GM23338 (cell line): ENCODE measurements around the gene CHCHD3.

ENCODE experiments used
- CREB1 ChIP-seq: fragments of 250-450 bp; sonication (Bioruptor Pico); IDR thresholded peaks from 2 replicates; pipeline ENCODE4 v1.5.0; 2020; ENCODE audit warnings: low read depth, mild to moderate bottlenecking, moderate library complexity
- EZH2 ChIP-seq: fragments of 200-600 bp; sonication (generic); IDR thresholded peaks from one replicate; pipeline ENCODE4 v1.8.0; 2017; ENCODE audit warnings: antibody characterized with exemption, mild to moderate bottlenecking, low read depth; ENCODE audit not compliant: unreplicated experiment
- TF ChIP-seq, protein P1 (sequence below), 2 experiments: fragments of 200-600 bp in 1 of 2; sonication (generic) in 1 of 2; conservative IDR thresholded peaks; 2 replicates each; pipeline versions ENCODE4 v1.5.1 to v1.6.1; 2016 to 2017; ENCODE audit warnings: antibody characterized with exemption in 2 of 2, low read depth in 2 of 2, mild to moderate bottlenecking in 2 of 2, moderate library complexity in 1 of 2
- TF ChIP-seq, protein P2 (sequence below): IDR thresholded peaks from one replicate; pipeline ENCODE4 v1.6.1; 2018; ENCODE audit warnings: antibody characterized with exemption; ENCODE audit not compliant: unreplicated experiment

DNA sequence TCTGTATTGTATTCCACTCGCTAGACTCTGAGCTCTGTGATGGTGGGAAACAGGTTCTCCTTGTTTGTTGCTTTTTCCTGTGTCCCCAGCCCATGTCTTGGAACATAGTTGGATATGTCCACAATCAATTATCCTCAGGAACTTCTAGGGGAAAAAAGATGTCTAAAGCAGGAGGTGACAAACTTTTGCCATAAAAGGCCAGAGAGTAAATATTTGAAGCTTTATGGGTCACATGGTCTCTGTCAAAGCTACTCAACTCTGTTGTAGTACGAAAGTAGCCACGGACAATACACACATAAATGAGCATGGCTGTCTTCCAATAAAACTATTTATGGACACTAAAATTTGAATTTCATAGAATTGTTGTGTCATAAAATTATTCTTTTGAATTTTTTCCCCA is 220.5 kb downstream of the CHCHD3 start:
- no peak for TF ChIP-seq EZH2
- TF ChIP-seq, protein P1, sequence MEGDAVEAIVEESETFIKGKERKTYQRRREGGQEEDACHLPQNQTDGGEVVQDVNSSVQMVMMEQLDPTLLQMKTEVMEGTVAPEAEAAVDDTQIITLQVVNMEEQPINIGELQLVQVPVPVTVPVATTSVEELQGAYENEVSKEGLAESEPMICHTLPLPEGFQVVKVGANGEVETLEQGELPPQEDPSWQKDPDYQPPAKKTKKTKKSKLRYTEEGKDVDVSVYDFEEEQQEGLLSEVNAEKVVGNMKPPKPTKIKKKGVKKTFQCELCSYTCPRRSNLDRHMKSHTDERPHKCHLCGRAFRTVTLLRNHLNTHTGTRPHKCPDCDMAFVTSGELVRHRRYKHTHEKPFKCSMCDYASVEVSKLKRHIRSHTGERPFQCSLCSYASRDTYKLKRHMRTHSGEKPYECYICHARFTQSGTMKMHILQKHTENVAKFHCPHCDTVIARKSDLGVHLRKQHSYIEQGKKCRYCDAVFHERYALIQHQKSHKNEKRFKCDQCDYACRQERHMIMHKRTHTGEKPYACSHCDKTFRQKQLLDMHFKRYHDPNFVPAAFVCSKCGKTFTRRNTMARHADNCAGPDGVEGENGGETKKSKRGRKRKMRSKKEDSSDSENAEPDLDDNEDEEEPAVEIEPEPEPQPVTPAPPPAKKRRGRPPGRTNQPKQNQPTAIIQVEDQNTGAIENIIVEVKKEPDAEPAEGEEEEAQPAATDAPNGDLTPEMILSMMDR (conservative IDR thresholded peaks at IDR 0.05; ENCODE audit: low read depth in 2 of 2), result no peak
- TF ChIP-seq, protein P2, sequence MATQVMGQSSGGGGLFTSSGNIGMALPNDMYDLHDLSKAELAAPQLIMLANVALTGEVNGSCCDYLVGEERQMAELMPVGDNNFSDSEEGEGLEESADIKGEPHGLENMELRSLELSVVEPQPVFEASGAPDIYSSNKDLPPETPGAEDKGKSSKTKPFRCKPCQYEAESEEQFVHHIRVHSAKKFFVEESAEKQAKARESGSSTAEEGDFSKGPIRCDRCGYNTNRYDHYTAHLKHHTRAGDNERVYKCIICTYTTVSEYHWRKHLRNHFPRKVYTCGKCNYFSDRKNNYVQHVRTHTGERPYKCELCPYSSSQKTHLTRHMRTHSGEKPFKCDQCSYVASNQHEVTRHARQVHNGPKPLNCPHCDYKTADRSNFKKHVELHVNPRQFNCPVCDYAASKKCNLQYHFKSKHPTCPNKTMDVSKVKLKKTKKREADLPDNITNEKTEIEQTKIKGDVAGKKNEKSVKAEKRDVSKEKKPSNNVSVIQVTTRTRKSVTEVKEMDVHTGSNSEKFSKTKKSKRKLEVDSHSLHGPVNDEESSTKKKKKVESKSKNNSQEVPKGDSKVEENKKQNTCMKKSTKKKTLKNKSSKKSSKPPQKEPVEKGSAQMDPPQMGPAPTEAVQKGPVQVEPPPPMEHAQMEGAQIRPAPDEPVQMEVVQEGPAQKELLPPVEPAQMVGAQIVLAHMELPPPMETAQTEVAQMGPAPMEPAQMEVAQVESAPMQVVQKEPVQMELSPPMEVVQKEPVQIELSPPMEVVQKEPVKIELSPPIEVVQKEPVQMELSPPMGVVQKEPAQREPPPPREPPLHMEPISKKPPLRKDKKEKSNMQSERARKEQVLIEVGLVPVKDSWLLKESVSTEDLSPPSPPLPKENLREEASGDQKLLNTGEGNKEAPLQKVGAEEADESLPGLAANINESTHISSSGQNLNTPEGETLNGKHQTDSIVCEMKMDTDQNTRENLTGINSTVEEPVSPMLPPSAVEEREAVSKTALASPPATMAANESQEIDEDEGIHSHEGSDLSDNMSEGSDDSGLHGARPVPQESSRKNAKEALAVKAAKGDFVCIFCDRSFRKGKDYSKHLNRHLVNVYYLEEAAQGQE, result no peak
- TF ChIP-seq CREB1 (CRISPR knock-in tag), result no peak
